C1 segment of cervical spinal cord (tissue), 14 donors: ENCODE data around the gene TRMT44.
A peak's percentile ranks its signal among the peaks of the same experiment; 100 is the strongest.
"Not testable (repeated sequence)": the region's sequence is repeated elsewhere in the genome, so short reads cannot be mapped to it uniquely, and the experiment has no call there.

Experiments used
- DNase-seq, 14 donors: peaks; one replicate each; lab custom pipeline; 2025; lab: John Stamatoyannopoulos, UW

Gene TRMT44

GRCh38 chr4:8440492-8441311, at the start of gene TRMT44, which contains the start of gene ACOX3:
Gene TRMT44, plus strand, starts transcription at chr4:8440777. Its CDS starts 46 bp downstream, at chr4:8440823.
Gene ACOX3, minus strand, starts transcription at chr4:8440723. Its CDS starts 24,202 bp downstream, at chr4:8416521.
- DNase-seq = peak; percentile 31 to 95 (median 86)

- no peak for DNase-seq
These were observed 49.5 kb upstream of the TRMT44 start for GRCh38 chr4:8391071-8391470.

- DNase-seq = peak in 2 of 14 donors; percentile 34 to 43
These were observed 48.6 kb upstream of the TRMT44 start for GRCh38 chr4:8391972-8392371.

- DNase-seq = peak in 2 of 14 donors; percentile 18 to 27
These were observed 47.9 kb upstream of the TRMT44 start for GRCh38 chr4:8392591-8393190.

GRCh38 chr4:8393593-8394038, 47.0 kb upstream of the TRMT44 start:
- DNase-seq = peak in 9 of 14 donors; percentile 37 to 79 (median 60)

GRCh38 chr4:8394061-8394519, 46.5 kb upstream of the TRMT44 start:
- DNase-seq = peak in 8 of 14 donors; percentile 13 to 67 (median 58)

GRCh38 chr4:8394806-8395205, 45.8 kb upstream of the TRMT44 start:
- DNase-seq = peak in 8 of 14 donors; percentile 32 to 70 (median 57)

- no peak for DNase-seq
These were observed 44.9 kb upstream of the TRMT44 start for GRCh38 chr4:8395504-8396296.

GRCh38 chr4:8396762-8397406, 43.7 kb upstream of the TRMT44 start:
- no peak for DNase-seq

GRCh38 chr4:8398347-8398746, 42.2 kb upstream of the TRMT44 start:
- no peak for DNase-seq

GRCh38 chr4:8399298-8399697, 41.3 kb upstream of the TRMT44 start:
- no peak for DNase-seq

- no peak for DNase-seq
These were observed 39.8 kb upstream of the TRMT44 start for GRCh38 chr4:8400632-8401325.

- no peak for DNase-seq
These were observed 38.9 kb upstream of the TRMT44 start for GRCh38 chr4:8401665-8402064.

GRCh38 chr4:8402181-8402597, 38.4 kb upstream of the TRMT44 start:
- peak in 2 of 14 donors; percentile 20 to 22 for DNase-seq

- DNase-seq = no peak
These were observed 37.9 kb upstream of the TRMT44 start for GRCh38 chr4:8402640-8403039.

- DNase-seq = peak in 12 of 14 donors; percentile 17 to 80 (median 55)
These were observed 37.3 kb upstream of the TRMT44 start for GRCh38 chr4:8403173-8403753.

GRCh38 chr4:8403976-8404375, 36.6 kb upstream of the TRMT44 start:
- DNase-seq = no peak

- no peak for DNase-seq
These were observed 35.6 kb upstream of the TRMT44 start for GRCh38 chr4:8404791-8405515.

- DNase-seq = no peak
These were observed 35.1 kb upstream of the TRMT44 start for GRCh38 chr4:8405516-8405875.

- DNase-seq = not testable (repeated sequence)
These were observed 33.7 kb upstream of the TRMT44 start for GRCh38 chr4:8406887-8407286.
